Measurements from ENCODE around the gene AP3S2. TPM values are rescaled to one million over a fixed set of nuclear protein-coding genes. Genes with fewer than 3 reads are reported as not detected.
"Not testable (repeated sequence)": the region's sequence is repeated elsewhere in the genome, so short reads cannot be mapped to it uniquely, and the experiment has no call there.

AP3S2 gene
- total and polyA plus RNA-seq, 2 donors, result 22.5 to 60.9 TPM

GRCh38 chr15:89869490-89869889, 24.3 kb downstream of the AP3S2 start:
- WGBS, result 93% methylated on average over 9 of the region's 9 CpGs
- DNase-seq (ENCODE audit: extremely low spot score); H3K36me3 ChIP-seq (ENCODE audit: insufficient read depth); H3K27ac ChIP-seq (ENCODE audit: low read depth); H3K4me1 ChIP-seq (ENCODE audit: insufficient read depth); H3K4me3 ChIP-seq (ENCODE audit: low read depth, low read length): not testable (repeated sequence)

- Histone ChIP-seq H3K27ac (ENCODE audit: low read depth) (no peak overlapping the region), H3K4me3 (ENCODE audit: low read depth, low read length) (no peak overlapping the region), H3K4me1 (ENCODE audit: insufficient read depth) (no peaks in the 10 kb centered on the region), H3K36me3 (ENCODE audit: insufficient read depth) (no peaks in the 10 kb centered on the region)
- WGBS, result 64% methylated on average over 3 of the region's 3 CpGs
- no peak for DNase-seq (ENCODE audit: extremely low spot score)
Observed at GRCh38 chr15:89864958-89865739, 28.6 kb downstream of the AP3S2 start.

- Histone ChIP-seq H3K4me1 (ENCODE audit: insufficient read depth) (no peaks in the 10 kb centered on the region), H3K36me3 (ENCODE audit: insufficient read depth) (no peaks in the 10 kb centered on the region)
Observed at GRCh38 chr15:89863918-89864317, 29.9 kb downstream of the AP3S2 start.

GRCh38 chr15:89860891-89861290, 32.9 kb downstream of the AP3S2 start:
- Histone ChIP-seq H3K27ac (ENCODE audit: low read depth) (no peak overlapping the region), H3K4me1 (ENCODE audit: insufficient read depth) (no peaks in the 10 kb centered on the region), H3K4me3 (ENCODE audit: low read depth, low read length) (no peak overlapping the region), H3K36me3 (ENCODE audit: insufficient read depth) (peaks cover 2% of the 10 kb centered on the region)
- WGBS, result 70% methylated on average over 2 of the region's 2 CpGs
- DNase-seq (ENCODE audit: extremely low spot score), result no peak

More at GRCh38 chr15:89863918-89864317, 29.9 kb downstream of the AP3S2 start:
- no peak for DNase-seq (ENCODE audit: extremely low spot score)
- Histone ChIP-seq H3K4me3 (ENCODE audit: low read depth, low read length) (no peak overlapping the region), H3K27ac (ENCODE audit: low read depth) (no peak overlapping the region)

- 62% methylated on average over 3 of the region's 3 CpGs for WGBS
- Histone ChIP-seq H3K4me1 (ENCODE audit: insufficient read depth) (no peaks in the 10 kb centered on the region), H3K4me3 (ENCODE audit: low read depth, low read length) (no peak overlapping the region), H3K36me3 (ENCODE audit: insufficient read depth) (peaks cover 2% of the 10 kb centered on the region), H3K27ac (ENCODE audit: low read depth) (no peak overlapping the region)
- no peak for DNase-seq (ENCODE audit: extremely low spot score)
Observed at GRCh38 chr15:89860431-89860830, 33.4 kb downstream of the AP3S2 start.

- Histone ChIP-seq H3K4me3 (ENCODE audit: low read depth, low read length) (no peak overlapping the region), H3K36me3 (ENCODE audit: insufficient read depth) (peaks cover 2% of the 10 kb centered on the region), H3K4me1 (ENCODE audit: insufficient read depth) (no peaks in the 10 kb centered on the region), H3K27ac (ENCODE audit: low read depth) (no peak overlapping the region)
- 88% methylated on average over 9 of the region's 9 CpGs for WGBS
- no peak for DNase-seq (ENCODE audit: extremely low spot score)
Observed at GRCh38 chr15:89858661-89859458, 34.9 kb downstream of the AP3S2 start.

- H3K4me1 ChIP-seq (ENCODE audit: insufficient read depth), result no peaks in the 10 kb centered on the region
- no peak overlapping the region for H3K4me3 ChIP-seq (ENCODE audit: low read depth, low read length)
- no peak for DNase-seq (ENCODE audit: extremely low spot score)
- WGBS, result 79% methylated on average over 3 of the region's 3 CpGs
- peaks cover 2% of the 10 kb centered on the region for H3K36me3 ChIP-seq (ENCODE audit: insufficient read depth)
- no peak overlapping the region for H3K27ac ChIP-seq (ENCODE audit: low read depth)
Observed at GRCh38 chr15:89857673-89858072, 36.1 kb downstream of the AP3S2 start.

GRCh38 chr15:89855948-89856347, 37.8 kb downstream of the AP3S2 start:
- no peaks in the 10 kb centered on the region for H3K4me1 ChIP-seq (ENCODE audit: insufficient read depth)
- WGBS, result 94% methylated on average over 3 of the region's 3 CpGs
- no peak overlapping the region for H3K4me3 ChIP-seq (ENCODE audit: low read depth, low read length)
- no peak for DNase-seq (ENCODE audit: extremely low spot score)
- H3K36me3 ChIP-seq (ENCODE audit: insufficient read depth), result peaks cover 4% of the 10 kb centered on the region
- no peak overlapping the region for H3K27ac ChIP-seq (ENCODE audit: low read depth)

GRCh38 chr15:89854863-89855262, 38.9 kb downstream of the AP3S2 start:
- not testable (repeated sequence) for H3K4me1 ChIP-seq (ENCODE audit: insufficient read depth); H3K36me3 ChIP-seq (ENCODE audit: insufficient read depth); H3K4me3 ChIP-seq (ENCODE audit: low read depth, low read length); DNase-seq (ENCODE audit: extremely low spot score); H3K27ac ChIP-seq (ENCODE audit: low read depth)
- WGBS, result 91% methylated on average over 7 of the region's 17 CpGs

GRCh38 chr15:89852342-89852995, 41.3 kb downstream of the AP3S2 start:
- H3K36me3 ChIP-seq (ENCODE audit: insufficient read depth), result peaks cover 4% of the 10 kb centered on the region
- DNase-seq (ENCODE audit: extremely low spot score), result no peak

GRCh38 chr15:89851673-89852341, 42.0 kb downstream of the AP3S2 start:
- 90% methylated on average over 5 of the region's 5 CpGs for WGBS
- Histone ChIP-seq H3K4me3 (ENCODE audit: low read depth, low read length) (no peak overlapping the region), H3K27ac (ENCODE audit: low read depth) (no peak overlapping the region), H3K36me3 (ENCODE audit: insufficient read depth) (peaks cover 4% of the 10 kb centered on the region), H3K4me1 (ENCODE audit: insufficient read depth) (no peaks in the 10 kb centered on the region)
- no peak for DNase-seq (ENCODE audit: extremely low spot score)

More at GRCh38 chr15:89852342-89852995, 41.3 kb downstream of the AP3S2 start:
- WGBS, result 97% methylated on average over 3 of the region's 3 CpGs
- H3K27ac ChIP-seq (ENCODE audit: low read depth), result no peak overlapping the region
- H3K4me3 ChIP-seq (ENCODE audit: low read depth, low read length), result no peak overlapping the region
- no peaks in the 10 kb centered on the region for H3K4me1 ChIP-seq (ENCODE audit: insufficient read depth)

GRCh38 chr15:89848970-89849292, 44.9 kb downstream of the AP3S2 start:
- H3K27ac ChIP-seq (ENCODE audit: low read depth), result no peak overlapping the region
- H3K4me3 ChIP-seq (ENCODE audit: low read depth, low read length), result no peak overlapping the region
- DNase-seq (ENCODE audit: extremely low spot score), result no peak
- no peaks in the 10 kb centered on the region for H3K4me1 ChIP-seq (ENCODE audit: insufficient read depth)
- H3K36me3 ChIP-seq (ENCODE audit: insufficient read depth), result peaks cover 2% of the 10 kb centered on the region
- 95% methylated on average over 2 of the region's 2 CpGs for WGBS

GRCh38 chr15:89847101-89847500, 46.7 kb downstream of the AP3S2 start:
- no peaks in the 10 kb centered on the region for H3K4me1 ChIP-seq (ENCODE audit: insufficient read depth)
- no peak for DNase-seq (ENCODE audit: extremely low spot score)
- peaks cover 2% of the 10 kb centered on the region for H3K36me3 ChIP-seq (ENCODE audit: insufficient read depth)
- no peak overlapping the region for H3K4me3 ChIP-seq (ENCODE audit: low read depth, low read length)
- 95% methylated on average over 2 of the region's 2 CpGs for WGBS
- H3K27ac ChIP-seq (ENCODE audit: low read depth), result no peak overlapping the region
